ENCODE measurements around the gene TMEM233.

The TMEM233 gene

DNA sequence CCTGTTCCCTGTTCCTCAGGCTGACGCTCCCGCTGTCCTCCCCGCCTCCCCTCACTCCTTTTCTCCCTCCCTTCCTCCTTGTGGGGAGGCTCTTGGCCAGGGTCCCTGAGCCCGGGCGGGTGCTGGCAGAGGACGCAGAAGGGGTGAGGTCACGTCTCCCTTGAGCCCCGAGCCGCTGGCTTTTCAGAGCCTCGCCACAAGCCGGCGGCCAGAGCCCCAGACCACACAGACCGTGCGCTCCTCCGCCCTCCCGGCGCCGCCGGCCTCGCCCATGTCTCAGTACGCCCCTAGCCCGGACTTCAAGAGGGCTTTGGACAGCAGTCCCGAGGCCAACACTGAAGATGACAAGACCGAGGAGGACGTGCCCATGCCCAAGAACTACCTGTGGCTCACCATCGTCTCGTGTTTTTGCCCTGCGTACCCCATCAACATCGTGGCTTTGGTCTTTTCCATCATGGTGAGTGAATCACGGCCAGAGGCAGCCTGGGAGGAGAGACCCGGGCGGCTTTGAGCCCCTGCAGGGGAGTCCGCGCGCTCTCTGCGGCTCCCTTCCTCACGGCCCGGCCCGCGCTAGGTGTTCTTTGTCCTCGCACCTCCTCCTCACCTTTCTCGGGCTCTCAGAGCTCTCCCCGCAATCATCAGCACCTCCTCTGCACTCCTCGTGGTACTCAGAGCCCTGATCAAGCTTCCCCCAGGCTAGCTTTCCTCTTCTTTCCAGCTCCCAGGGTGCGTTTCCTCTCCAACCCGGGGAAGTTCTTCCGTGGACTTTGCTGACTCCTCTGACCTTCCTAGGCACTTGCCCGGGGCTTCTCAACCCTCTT, at the start of gene TMEM233:
TMEM233 (plus strand) TSS at position 197 of the 821 bp plus-strand sequence; CDS start at position 272, 75 bp downstream.
- FAIRE-seq: no peak

DNA sequence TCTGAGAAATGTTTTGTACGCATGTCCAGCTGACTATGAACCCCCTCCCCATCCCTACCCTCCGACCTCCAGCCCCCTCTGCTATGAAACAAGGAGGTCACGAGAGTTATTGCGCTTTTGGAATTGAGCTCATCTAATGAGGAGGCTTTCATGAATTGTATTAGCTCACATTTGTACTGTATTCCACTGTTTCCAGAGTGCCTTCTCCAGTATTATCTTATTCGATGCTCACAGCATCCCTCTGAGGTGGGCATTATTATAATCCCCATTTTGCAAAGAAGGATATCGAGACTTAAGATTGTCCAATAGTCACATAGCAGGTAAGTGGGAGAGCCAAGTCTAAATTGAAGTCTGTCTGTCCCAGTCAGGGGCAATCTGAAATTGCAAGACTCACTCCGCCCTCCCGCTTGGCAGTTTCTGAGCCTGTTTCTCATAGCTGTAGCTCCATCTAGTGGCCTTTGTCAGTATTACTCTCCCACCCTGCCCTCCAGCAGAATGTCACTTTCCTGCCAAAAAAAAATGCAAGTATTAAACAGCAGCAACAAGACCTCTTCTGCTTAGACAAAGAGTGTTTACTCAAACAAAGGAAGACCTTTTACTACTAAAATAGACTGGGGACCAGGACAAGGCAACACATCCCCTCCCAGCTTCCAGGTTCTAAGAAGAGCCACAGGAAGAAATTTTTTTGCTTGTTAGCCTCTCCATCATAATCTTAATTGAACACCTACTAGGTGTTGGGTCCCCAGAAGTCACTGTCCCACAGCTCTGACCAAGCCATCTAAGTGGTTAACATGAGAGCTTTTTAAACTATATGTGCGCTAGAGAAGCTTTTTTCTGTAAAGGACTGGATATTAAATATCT, 48.6 kb upstream of the TMEM233 start:
- no peak for FAIRE-seq

DNA sequence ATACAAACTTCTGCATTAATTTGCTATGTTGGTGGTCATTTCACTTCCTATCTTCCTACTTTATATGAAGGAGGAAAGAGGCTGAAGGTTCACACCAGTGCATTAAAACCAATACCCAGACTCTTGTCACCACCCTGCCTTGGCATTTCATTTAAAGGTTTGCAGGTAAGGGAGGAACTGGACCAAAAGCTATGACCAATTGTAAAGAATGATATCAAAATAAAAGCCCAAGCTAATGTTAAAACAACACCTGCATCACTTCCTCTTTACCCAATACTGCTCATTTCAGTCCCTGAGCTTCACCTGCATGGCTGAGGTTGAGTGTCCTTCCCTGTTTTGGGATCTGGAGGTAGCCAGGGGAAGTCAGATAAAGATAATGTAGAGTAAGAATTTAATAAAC, 47.2 kb upstream of the TMEM233 start:
- no peak for FAIRE-seq

DNA sequence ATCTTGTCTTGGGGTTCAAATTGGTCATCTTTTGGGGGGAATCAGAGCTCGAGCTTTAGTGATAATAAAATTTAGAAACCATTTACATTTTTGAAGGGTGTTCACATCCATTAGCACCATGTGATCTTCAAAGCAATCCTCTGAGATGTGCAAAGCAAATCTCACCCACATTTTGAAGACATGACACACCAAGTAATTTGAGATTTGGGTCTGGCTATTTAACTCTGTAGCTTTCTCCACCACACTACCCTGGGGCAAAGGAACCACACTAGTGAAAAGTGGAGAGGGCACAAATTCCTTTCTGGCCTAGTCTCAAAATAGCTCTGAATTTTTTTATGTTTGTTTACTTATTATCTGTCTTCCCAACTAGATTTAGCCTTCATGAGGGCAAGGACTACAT, 46.6 kb upstream of the TMEM233 start:
- FAIRE-seq: no peak

DNA sequence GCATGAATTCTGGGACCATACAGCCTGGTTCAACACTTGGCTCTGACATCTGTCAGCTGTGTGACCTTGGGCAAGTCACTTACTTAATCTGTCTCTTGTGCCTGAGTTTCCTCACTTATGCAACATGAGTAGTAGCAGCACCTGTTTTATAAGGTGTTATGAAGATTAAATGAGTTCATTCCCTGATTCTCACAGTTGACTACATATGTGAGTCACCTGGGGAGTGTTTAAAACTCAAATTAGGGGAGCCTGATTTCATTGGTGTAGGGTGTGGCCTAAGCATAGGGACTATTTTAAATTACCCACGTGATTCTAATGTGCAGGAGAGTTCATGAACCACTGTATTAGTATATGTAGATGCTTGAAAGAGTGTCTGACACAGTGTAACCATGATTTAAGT, 36.7 kb upstream of the TMEM233 start:
- FAIRE-seq: no peak

DNA sequence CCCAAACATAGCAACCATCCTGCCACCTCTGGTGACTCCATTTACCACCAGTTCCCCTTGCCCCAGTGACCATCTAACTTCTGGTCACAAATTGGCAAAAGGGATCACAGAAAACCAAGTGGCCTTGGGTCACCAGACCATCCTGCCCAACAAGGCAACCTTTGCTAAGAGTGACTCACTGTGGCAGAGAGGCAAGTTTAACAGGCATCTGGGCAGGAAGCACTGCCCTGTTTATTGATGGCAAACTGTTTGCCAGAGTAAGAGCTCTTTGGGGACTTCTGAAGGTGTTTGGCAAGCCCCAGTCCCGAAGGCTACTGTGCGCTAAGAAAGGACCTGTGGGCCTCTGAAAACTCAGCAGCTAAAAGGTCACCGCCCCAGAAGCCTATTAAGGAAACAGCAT, 28.2 kb upstream of the TMEM233 start:
- no peak for FAIRE-seq

DNA sequence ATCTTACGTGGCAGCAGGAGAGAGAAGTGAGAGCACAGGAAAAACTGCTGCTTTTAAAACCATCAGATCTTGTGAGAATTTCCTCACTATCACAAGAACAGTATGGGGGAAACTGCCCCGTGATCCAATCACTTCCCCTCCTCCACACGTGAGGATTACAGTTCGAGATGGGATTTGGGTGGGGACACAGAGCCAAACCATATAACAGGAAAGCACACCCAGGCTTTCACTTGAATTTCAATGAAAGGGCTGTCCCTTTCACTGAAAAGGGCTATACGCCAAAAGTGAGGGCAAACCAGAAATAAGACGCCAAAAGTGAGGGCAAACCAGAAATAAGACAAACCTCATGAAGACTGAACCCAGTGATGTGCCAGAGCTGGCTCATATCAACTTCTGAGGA, 22.8 kb upstream of the TMEM233 start:
- FAIRE-seq: no peak

DNA sequence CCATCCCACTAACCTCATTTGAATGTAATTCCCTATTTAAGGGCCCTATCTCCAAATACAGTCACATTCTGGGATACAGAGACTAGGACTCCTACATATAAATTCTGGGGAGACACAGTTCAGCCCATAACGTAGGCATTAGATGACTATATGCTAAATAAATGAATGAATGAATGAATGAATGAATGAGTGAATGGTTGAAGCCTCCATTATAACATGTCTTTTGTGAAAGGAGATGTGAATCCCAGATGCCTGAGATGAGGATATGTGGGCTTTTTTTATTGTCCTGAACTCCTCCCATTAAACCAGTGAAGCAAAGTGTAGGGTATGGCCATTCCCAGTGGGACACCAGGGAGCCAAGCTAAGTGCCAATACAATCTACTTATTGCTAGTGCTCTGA, 20.5 kb upstream of the TMEM233 start:
- no peak for FAIRE-seq

DNA sequence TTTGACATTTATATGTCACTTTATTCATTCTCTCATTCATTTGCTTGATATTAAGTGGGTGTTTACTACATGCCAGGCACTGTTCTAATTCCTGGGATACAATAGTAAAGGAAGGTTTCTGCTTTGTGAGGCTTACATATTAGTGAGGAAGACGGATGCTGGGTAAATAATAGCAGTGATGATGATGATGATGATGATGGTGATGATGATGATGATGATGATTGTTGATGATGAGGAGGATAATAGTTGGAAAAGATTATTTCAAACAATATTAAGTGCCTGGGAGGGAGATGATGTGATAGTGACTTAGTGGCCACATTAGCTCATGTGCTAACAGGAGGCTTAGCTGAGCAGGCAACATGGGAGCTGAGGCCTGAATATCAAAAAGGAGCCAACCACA, 19.3 kb upstream of the TMEM233 start:
- no peak for FAIRE-seq

DNA sequence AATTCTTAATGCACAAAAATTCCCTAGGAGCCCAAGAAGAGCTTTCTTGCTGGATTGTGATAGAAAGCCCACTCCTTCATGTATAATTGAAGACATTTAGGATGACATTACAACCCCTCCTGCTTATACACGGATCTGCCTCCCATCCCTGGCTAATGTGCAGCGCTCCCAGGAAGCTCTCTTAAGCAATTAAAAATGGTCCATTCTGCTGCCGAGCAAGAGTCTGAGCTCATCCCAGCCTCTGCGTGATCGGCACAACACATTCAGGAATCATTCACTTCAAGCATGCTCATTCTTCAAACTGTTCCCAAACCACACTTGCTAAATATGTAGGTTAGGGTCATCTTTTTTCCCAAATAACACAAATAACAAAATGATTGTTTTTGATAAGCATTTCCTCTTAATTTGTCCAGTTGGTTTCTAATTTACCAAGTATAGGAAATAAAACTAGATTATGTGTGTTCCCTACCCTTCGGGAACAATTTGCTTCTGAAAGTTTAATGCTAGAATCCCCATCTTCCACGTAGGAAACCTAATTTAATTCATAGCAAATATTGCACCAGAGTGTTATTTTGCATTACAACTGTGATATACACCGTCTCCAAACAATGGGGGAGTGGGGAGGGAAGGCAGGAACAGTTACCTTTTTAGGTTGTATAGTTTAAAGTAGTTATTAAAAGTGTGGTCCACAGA, 17.3 kb upstream of the TMEM233 start:
- FAIRE-seq: no peak

DNA sequence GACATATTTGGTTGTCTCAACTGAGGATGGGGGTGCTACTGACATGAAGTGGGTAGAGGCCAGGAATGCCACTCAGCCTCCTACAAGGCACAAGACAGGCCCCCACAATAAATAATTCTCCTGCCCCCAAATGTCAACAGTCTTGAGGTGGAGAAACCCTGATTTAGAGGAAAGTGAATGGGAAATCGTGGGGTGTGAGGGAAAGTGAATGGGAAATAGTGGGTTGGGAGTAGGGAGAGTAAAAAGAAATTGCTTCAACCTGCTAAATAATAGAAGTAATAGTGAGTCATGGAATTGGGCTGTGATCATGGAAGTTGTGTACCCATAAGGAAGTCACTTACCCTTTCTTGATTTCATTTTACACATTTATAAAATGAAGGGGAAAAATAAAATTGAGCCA, 16.7 kb upstream of the TMEM233 start:
- FAIRE-seq: no peak

DNA sequence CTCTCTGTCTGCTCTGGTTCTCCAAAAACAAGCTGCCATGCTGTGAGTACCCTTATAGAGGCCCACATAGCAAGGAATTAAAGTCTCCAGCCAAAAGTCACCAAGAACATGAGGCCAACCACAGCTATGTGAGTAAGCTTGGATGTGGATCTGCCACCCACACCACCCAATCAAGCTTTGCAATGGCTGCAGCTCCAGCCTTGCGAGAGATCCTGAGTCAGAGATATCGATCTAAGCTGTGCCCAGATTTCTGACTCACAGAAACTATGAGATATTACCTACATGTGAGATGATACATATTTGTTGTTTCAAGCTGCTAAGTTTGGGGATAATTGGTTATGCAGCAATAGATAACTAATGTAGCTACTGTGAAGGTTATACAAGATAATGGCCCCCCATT, 15.5 kb upstream of the TMEM233 start:
- FAIRE-seq: no peak

DNA sequence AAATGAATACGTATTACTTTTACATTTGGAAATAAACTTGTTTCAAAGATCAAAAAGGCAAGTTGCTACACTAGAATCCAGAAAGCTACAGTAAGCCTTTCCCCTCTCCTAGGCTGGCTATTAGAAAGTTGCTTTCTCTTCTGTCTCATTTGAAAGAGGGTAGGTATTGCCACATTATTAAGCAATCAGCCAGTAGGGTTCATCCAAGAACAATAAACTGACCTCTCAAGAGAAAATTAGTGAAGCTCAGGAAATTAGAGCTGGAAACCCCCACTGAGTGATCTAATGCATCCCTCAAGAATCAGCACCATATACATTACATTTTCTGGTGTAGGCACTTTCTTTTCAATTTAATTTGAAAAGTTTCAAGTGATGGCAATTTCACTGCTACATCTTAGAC, 4.5 kb upstream of the TMEM233 start:
- FAIRE-seq: no peak

DNA sequence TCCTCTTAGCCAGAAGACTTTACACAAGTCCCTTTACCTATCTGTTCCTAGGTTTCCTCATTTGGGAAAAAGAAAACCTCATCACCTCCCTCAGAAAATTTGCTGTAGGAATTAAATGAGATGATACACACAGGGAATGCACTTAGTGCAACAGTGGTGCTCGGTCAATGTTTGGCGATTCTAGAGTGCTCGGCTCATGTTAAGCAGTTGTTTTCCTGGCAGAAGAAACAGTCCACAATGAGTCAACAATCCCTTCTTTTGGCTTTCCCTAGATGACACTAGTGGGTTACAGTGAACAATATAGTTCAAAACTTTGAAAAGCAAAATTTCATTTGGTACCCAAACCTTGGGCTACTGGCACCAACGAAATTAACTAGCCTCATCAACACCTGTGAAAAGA, 3.9 kb upstream of the TMEM233 start:
- no peak for FAIRE-seq

DNA sequence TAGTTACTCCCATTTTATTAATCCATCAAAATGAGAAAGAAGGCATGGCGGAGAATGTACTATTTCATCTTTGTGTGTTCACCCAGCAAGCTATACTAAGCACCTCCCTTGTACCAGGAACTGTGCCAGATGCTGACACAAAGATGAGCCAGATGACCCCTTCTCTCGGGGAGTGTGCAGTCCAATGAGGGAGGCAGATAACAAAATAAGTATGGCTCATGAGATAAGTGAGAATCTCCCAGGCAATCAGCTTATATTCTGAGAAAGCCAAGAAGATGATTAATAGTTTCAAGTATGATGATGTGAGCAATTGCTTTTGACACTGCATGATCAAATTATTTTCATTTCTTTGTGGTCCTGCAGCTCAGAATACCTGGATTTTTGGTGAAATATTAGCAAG, 1.3 kb upstream of the TMEM233 start:
- FAIRE-seq: no peak

DNA sequence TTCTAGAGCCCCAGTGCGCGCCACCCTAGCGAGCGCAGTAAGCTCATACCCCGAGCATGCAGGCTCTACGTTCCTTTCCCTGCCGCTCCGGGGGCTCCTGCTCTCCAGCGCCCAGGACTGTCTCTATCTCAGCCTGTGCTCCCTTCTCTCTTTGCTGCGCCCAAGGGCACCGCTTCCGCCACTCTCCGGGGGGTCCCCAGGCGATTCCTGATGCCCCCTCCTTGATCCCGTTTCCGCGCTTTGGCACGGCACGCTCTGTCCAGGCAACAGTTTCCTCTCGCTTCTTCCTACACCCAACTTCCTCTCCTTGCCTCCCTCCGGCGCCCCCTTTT, 791 bp downstream of the TMEM233 start:
- FAIRE-seq: no peak

DNA sequence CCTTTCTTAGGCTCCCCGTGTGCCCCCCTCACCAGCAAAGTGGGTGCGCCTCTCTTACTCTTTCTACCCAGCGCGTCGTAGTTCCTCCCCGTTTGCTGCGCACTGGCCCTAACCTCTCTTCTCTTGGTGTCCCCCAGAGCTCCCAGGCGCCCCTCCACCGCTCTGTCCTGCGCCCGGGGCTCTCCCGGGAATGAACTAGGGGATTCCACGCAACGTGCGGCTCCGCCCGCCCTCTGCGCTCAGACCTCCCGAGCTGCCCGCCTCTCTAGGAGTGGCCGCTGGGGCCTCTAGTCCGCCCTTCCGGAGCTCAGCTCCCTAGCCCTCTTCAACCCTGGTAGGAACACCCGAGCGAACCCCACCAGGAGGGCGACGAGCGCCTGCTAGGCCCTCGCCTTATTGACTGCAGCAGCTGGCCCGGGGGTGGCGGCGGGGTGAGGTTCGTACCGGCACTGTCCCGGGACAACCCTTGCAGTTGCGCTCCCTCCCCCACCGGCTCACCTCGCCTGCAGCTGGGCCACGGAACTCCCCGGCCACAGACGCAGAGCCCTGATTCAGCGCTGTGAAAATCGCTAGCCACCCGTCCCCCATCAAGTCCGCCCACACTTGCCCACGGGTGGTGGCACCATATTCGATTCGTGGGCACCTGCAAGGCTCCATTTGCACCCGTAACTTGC, 1.3 kb downstream of the TMEM233 start:
- no peak for FAIRE-seq

DNA sequence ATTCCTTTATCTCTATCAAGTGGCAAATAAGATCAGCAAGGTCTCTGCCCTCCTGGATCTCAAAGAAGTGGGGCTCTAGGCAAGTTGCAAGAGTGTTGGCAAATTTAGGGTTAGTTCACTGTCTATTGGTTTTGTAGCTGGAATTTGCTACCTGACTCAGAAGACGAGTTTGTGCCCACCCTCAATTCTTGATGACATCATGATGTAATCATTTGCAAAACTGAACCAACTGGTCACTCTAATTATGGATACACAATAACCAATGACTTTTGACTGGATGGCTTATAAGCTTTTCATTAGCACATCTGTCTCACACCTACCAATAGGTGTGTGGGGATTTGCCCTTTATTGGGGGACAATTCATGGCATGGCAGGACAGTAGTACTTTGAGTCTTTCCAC, 4.6 kb downstream of the TMEM233 start:
- FAIRE-seq: no peak

DNA sequence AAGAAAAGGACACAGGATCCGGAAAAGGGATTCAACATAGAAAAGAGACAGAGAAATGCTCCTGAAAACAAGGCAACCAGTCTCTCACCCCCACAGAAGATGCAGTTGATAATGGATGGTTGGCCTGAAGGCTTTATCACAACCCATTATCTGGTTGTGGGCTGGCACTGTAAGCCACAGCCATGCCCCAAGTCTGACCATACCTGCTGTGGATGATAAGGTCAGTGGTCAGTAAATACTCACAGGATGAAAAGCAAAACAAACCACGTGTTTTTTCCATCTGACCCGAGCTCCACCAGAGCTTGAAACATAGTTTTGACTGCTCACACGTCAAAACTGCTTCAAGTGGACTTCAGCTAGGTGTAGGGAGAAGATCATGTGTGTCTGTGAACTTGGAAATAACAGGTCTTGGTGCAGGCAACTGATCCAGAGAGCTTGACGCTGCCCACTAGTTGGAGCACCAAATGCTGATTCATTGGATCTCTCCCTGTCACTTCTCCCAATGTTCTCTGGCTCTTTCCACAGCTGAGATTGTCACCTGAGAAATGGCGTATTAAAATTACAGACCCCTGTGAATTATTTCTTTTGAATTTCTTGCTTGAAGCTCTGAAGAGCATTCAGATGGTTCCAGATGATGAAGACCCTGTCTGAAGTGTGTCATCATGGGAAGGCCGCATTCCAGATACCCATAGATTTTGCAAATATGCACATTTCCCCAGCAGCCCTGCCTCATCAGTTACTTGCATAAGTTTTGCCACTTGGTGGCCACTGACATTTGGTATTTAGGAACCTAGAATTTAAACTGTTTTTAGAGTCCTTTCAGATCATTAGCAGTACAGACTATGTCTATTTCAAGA, 8.5 kb downstream of the TMEM233 start:
- no peak for FAIRE-seq

DNA sequence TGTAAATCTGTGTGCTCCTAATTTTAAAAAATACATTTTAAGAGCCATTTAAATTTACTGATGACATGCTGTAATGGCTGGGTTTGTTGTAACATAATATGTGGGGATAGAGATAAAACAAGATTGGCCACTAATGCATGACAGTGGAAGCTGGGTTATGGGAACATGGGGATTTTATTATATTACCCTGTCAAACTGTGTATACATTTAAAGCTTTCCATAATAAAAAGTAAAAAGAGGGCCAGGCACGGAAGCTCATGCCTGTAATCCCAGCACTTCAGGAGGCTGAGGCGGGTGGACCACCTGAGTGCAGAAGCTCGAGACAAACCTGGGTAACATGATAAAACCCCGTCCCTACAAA, 9.1 kb downstream of the TMEM233 start:
- no peak for FAIRE-seq

DNA sequence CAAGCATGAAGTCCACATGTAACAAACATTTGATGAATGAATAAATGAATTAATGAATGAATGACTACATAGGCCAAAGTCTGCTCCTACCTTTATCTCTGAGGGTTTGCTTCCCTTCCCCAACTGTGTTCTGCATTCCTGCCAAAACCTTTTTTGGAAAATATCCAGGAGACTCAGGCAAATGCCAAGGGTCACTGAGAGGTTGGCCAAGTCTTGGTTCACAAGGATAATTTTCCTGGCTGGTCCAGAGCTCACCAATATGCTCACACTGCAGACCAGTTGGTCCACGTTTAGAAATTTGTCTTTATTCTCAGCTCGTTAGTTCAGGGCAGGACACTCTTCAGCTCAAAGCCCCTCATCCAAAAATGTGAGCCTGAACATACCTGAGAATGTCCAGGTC, 10.2 kb downstream of the TMEM233 start:
- no peak for FAIRE-seq

DNA sequence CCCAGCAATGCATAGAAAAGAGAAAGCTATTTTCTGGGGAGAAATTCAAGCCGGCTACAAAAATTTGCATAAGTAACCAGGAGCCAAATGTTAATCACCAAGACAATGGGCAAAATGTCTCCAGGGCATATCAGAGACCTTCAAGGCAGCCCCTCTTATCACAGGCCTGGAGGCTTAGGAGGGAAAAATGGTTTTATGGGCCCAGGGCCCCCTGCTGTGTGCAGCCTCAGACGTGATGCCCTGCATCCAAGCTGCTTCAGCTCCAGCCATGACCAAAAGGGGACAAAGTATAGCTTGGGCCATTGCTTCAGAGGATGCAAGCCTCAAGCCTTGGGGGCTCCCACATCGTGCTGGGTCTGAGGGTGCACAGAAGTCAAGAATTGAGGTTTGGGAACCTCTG, 15.8 kb downstream of the TMEM233 start:
- no peak for FAIRE-seq
